ENCODE results near the gene BAG3.
A peak's percentile ranks its signal among the peaks of the same experiment; 100 is the strongest.
"Not testable (repeated sequence)": the region's sequence is repeated elsewhere in the genome, so short reads cannot be mapped to it uniquely, and the experiment has no call there.

Gene BAG3
- 31.8 to 32.7 reads per million in 2 experiments for total RNA-seq

DNA sequence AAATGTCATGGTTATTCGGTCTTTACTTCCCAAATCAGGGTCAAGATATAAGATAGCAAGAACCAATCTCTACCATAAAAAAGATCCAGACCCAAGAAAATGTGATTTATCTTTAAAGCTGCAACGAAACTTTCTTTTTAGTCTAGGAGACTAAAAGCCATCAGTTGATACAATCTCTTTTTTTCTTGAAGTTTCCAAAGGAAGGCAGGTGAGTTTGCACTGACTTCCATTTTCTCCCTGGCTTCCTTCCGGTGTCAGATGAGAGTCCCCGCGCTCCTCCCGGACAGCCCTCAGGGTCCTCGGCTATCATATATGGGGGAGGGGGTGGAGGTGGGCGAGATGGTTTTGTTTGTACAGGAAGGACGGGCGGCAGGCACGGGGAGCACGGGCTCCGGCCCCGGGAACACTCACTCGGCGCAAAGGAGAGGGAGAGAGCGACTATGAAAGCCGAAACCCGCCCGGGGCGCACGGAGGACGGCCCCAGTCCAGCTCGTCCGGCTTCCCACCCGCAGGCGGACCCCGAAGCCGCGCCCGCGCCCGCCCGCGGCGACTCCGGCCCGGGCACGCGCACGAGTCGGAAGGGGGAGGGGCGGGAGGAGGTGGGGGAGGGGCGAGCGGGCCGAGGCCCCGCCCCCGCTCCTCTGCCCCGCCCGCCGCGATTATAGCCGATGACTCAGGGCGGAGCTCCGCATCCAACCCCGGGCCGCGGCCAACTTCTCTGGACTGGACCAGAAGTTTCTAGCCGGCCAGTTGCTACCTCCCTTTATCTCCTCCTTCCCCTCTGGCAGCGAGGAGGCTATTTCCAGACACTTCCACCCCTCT is at the start of gene BAG3:
BAG3 (plus strand) TSS at position 689 of the 822 bp plus-strand sequence. CDS start 296 bp downstream, outside the sequence.
- DNase-seq (ENCODE audit: low read depth): peak; percentile 70

- DNase-seq (ENCODE audit: low read depth): no peak
Measured at GRCh38 chr10:119602241-119603095, 48.7 kb upstream of the BAG3 start.

- DNase-seq (ENCODE audit: low read depth): no peak
Measured at GRCh38 chr10:119604468-119604867, 46.7 kb upstream of the BAG3 start.

DNA sequence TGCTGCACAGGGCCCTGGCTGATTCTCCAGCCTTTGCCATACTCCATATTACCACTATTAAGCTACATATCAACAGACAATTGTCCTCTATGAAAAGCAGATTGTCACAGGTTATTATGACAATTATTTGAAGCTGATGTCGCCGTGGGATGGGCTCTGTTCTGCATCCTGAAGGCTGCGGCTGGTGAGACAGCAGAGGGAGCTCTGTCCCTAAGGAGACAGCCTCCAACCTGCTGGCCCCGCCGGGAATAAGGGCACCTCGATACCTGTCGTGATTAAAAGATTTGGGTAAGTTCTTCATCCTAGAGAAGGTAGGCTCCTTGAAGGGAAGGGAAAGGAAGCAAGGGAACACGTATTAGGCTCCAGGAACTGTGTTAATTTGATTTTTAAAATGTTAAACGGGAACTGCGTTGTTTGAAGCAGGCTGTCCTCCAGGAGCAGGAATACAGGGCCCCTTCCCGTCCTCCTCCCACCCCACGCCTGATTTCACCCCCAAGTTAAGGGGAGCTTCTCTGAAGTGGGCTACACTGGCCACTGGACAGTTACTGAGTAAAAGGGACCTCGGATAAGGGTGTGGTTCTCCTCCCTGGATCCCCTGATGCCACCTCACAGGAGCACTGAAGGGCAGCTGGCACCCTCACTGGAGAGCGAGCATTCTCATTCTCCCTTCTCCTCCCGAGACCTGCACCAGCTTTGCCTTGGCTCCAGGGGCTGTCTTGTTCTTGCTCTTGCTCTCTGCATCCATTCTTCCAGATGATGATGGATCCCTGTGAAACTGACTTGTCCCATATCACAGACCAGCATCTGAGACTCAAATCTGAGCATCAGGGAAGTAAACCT is 42.6 kb upstream of the BAG3 start:
- DNase-seq (ENCODE audit: low read depth): no peak

DNA sequence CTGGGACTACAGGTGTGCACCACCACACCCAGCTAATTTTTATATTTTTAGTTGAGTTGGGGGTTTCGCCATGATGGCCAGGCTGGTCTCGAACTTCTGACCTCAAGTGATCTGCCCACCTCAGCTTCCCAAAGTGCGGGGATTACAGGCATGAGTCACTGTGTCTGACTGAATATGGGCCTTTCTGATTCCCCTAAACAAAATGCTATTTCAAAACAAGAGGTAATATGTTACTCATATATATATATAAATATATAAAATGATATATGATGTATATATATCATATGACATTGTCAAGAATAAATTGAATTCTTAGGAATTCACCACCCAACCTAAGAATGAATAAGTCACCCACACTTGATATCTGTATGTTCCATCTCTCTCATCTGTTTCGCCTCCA is 41.7 kb upstream of the BAG3 start:
- no peak for DNase-seq (ENCODE audit: low read depth)

DNA sequence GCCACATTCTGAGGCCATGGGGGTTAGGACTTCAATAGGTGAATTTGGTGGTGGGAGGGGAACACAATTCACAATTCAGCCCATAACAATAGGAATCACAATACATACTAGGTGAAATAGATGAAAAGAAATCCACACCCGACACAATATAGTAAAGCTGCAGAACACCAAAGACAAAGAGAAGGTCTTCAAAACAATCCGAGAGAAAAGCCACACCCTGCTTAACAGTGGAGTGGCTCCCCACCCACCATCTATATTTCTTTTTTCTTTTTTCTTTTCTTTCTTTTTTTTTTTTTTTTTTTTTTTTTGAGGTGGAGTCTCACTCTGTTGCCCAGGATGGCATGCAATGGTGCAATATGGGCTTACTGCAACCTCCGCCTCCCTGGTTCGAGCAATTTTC is 39.7 kb upstream of the BAG3 start:
- no peak for DNase-seq (ENCODE audit: low read depth)

DNA sequence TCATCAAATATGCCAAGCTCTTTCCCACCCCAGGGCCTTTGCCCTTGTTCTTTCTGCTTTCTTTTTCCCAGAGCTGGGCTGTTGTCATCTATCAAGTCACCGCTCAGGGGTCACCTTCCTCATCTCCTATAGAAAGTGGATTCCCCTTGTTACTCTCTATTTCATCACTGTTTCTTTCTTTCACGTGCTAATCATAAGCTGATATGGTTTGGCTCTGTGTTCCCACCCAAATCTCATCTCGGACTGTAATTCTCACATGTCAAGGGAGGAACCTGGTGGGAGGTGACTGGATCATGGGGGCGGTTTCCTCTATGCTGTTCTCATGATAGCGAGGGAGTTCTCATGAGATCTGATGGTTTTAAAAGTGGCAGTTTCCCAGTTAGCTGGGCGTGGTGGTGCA is 37.4 kb upstream of the BAG3 start:
- no peak for DNase-seq (ENCODE audit: low read depth)

DNA sequence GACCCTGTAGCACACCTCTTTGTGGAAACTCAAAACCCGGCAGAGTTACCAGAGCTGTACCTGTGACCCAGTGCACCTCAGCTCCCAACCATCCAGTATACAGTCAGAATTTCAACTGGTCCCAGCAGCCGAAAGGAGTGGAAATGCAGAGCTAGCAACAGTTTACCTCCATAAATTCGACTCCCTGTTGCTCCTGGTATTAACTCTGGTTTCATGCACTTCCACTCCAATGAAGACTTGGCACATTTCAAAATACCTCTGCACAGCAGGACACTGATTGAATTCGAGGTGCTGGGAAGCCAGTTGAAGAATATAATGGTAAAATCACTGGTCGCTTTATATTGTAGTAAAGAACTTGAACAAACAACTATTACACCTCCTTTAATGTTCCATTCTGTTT is 36.5 kb upstream of the BAG3 start:
- no peak for DNase-seq (ENCODE audit: low read depth)

DNA sequence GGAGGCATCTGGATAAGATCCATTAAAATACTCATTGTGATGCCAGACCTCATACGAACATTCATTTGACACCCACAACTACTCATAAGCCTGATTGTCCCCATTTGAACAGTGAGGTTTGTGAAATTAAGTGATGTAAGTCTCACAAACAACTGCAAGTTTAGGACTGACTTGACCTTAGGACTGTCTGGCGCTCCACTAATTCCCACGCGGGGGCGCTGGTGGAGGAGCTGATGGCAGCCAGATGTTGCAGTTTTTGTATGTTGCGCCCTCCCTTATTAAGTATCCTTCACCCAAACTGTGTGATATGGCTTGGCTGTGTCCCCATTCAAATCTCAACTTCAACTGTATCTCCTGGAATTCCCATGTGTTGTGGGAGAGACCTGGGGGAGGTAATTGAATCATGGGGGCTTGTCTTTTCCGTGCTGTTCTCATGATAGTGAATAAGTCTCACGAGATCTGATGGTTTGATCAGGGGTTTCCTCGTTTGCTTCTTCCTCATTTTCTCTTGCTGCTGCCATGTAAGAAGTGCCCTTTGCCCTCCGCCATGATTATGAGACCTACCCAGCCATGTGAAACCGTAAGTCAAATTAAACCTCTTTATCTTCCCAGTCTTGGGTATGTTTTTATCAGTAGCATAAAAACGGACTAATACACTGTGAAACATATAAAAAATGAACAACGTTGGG is 34.2 kb upstream of the BAG3 start:
- DNase-seq (ENCODE audit: low read depth): no peak

DNA sequence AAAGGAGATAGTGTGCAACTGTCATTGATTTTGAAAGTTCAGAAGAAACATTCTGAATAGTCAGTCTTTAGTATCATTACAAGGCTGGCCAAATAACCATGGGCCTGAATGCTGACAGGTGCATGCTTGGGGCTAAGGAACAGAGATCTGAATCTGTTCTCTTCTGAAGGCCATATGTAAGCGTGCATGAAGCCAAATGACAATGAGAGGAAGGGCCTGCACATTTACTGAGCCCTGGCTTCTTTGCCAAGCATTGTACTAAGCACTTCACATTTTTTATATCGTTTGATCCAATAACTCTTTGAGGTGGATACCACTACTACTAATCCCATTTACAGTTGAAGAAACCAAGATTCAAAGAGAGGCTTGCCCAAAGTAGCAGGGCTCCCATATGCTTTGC is 32.0 kb upstream of the BAG3 start:
- no peak for DNase-seq (ENCODE audit: low read depth)

- DNase-seq (ENCODE audit: low read depth): not testable (repeated sequence)
Measured at GRCh38 chr10:119619811-119620210, 31.4 kb upstream of the BAG3 start.

DNA sequence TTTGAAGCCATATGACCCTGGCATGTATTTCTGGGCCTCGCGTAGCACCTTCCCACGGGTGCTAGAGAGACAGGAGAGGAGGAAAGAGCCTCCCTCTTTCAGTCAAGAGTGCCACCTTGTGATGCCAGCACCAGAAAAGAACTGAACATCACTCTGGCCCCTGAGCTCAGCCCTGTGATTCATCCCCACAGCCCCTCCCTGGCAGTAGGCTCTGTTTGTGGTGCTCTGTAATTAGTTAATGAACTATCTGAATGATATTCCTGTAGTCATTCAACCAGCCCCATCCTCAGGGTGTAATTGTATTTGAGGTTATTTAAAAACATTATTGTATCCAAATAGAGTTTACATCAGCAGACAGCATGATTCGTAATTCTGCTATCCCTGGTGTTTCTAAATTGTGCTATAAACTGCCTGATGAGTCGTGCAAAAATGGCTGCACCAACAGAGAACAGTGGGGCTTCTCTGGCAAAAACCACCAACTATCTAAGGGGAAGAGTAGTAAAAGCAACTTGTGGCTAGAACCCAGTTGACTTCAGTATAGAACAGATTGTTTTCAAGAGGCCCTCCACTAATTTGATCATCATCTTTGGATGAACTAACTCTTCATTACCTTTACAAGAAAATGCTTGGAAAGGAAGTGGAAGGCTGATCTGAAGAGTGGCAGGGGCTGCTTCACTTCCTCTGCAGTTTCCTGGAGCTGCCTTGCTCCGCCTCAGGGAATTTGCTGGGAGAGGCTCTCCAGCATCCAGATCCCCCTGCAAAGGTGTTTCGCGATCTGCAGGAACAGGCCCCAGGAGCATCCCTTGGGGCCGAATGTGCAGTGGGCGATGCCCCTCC is 30.7 kb upstream of the BAG3 start:
- DNase-seq (ENCODE audit: low read depth): no peak

GRCh38 chr10:119621078-119621384 is 30.1 kb upstream of the BAG3 start:
- no peak for DNase-seq (ENCODE audit: low read depth)

DNA sequence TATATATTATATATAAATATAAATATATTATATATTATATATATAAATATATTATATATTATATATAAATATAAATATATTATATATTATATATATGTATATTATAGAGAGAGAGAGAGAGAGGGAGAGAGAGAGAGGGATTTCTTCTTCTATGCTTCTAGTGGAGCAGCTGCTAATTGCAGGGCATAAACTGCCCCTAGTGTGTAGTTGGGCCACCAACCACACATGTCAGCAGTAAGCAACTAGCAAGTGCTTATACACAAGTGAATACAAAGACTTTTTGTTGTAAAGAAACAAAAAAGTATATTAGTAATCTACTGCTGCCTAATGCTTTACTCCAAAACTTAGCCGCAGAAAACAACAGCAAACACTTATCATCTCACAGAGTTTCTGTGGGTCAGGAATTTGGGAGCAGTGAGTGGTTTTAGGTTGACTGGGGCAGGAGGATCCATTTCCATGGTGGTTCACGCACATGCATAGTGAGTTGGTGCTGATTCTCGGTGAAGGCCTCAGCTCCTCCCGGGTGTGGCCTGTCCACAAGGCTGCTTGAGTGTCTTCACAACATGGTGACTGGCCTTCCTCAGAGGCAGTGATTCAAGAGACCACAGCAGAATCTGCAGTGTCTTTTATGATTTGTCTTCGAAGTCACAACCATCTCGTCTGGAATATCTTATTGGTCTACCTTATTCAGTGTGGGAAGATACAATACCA is 25.5 kb upstream of the BAG3 start:
- no peak for DNase-seq (ENCODE audit: low read depth)

DNA sequence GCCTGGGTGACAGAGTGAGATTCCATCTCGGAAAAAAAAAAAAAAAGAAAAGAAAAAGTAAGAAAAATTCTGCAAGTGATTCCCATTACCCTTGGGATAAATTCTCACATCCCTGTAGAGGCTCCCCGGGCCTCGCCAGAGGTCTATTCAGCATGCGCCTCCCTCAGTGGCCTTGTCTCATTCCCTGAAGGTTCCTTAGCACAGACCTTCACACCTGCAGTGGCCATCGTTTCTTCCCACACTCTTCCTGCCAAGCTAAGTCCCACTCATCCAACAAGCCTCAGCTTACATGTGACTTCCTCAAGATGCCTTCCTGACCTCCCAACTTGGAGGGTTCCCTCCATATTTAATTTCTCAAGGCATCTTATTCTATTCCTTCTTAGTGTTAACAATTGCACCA is 20.9 kb upstream of the BAG3 start:
- no peak for DNase-seq (ENCODE audit: low read depth)

- DNase-seq (ENCODE audit: low read depth): no peak
Measured at GRCh38 chr10:119633538-119634218, 17.5 kb upstream of the BAG3 start.

- no peak for DNase-seq (ENCODE audit: low read depth)
Measured at GRCh38 chr10:119634219-119634544, 17.0 kb upstream of the BAG3 start.

DNA sequence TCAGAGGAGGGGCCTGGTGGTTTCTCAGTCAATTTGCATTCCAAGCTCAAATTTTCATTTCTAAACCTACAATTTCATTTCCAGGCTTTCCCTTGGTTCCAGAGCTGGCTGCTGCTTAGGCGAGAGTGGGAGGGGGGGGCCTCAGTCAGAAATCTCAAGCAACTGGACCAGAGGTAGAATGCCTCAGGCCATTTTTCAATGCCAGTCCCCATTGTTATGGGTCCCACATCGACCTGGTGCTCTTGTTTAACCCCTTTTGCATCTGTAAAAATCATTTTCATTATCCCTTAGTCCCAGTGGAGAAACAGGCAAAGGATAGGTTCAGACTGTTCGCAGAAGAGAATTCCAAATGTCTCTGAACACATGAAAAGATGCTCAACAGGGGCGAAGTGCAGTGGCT is 13.5 kb upstream of the BAG3 start:
- no peak for DNase-seq (ENCODE audit: low read depth)

GRCh38 chr10:119638982-119639381 is 12.2 kb upstream of the BAG3 start:
- no peak for DNase-seq (ENCODE audit: low read depth)

DNA sequence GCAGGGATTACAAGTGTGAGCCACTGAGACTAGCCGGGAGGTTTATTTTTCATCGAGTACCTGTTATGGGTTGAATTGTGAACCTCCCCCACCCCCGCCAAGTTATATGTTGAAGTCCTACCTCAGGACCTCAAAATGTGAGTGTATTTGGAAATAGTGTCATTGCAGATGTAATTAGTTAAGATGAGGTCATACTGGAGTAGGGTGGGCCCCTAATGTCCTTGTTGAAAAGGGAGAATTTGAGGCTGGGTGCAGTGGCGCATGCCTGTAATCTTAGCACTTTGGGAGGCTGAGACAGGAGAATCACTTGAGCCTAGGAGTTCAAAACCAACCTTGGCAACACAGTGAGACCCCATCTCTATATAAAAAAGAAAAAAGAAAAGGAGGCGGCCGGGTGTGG is 10.8 kb upstream of the BAG3 start:
- DNase-seq (ENCODE audit: low read depth): no peak

All from T follicular helper cell (primary cell).